ENCODE results near the gene PACRG. TPM values are rescaled to one million over a fixed set of nuclear protein-coding genes. Genes with fewer than 3 reads are reported as not detected.

Gene PACRG
- total and polyA plus RNA-seq, 2 of the 4 experiments (the other 2 are of a cell fraction), result not detected

DNA sequence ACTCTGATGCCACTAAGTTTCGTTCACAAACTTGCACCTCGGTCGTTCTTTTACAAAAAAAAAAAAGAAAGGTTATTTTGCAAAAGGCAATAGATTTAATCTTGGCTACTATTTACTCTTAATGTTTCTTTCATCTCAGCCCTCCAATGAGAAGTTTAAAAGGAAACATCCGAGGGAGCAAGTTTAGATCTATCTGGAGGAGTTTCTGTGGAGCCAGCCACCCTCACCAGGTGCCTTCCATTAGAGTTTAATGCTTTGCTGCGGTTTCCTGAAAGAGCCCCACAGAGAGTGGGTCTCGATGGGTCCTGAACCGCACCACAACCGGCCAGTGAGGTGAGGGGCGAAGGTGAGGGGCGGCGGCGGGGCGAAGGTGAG, 840 bp upstream of the PACRG start:
- H3K9me1 ChIP-seq (ENCODE audit: insufficient read depth, low read length), result no peaks in the 10 kb centered on the region
- DNase-seq (no peak), ATAC-seq (ENCODE audit: low read depth) (no peak; the same call in 1 of the 2 replicates)
- H3K36me3 ChIP-seq (ENCODE audit: control insufficient read depth, insufficient read depth, low read length), result no peaks in the 10 kb centered on the region
- H3K4me2 ChIP-seq (ENCODE audit: low read depth, low read length), result peak overlapping the region; percentile 63
- no TSS peak for BruUV-seq (replicated peaks)
- no peak overlapping the region for H3K23ac ChIP-seq (ENCODE audit: low read depth, low read length)
- peak overlapping the region; percentile 69 for H3K4me3 ChIP-seq (ENCODE audit: insufficient read depth, low read depth, low read length)
- no peak overlapping the region for H3K14ac ChIP-seq (replicated peaks; ENCODE audit: low read depth, low read length)
- no peak overlapping the region for H3K9ac ChIP-seq (ENCODE audit: low read depth, low read length)
- no peaks in the 10 kb centered on the region for H4K20me1 ChIP-seq (ENCODE audit: insufficient read depth, low read length)
- TF ChIP-seq RCOR1 (IDR thresholded peaks at IDR 0.05; ENCODE audit: insufficient replicate concordance, low read length) (no peak), SMC3 (IDR thresholded peaks at IDR 0.05; ENCODE audit: low read depth, low read length) (no peak), MAZ (IDR thresholded peaks at IDR 0.05; ENCODE audit: borderline replicate concordance, low read depth, low read length) (no peak), BHLHE40 (IDR thresholded peaks at IDR 0.05; ENCODE audit: low read depth, low read length) (no peak), MXI1 (IDR thresholded peaks at IDR 0.05; ENCODE audit: borderline replicate concordance, low read depth, low read length) (no peak), CEBPB (IDR thresholded peaks at IDR 0.05; ENCODE audit: low read depth, low read length) (no peak), FOS (IDR thresholded peaks at IDR 0.05; ENCODE audit: low read depth, low read length) (no peak), RAD21 (IDR thresholded peaks at IDR 0.05; ENCODE audit: low read length) (no peak), CHD1 (IDR thresholded peaks at IDR 0.05; ENCODE audit: low read depth, low read length) (no peak), MAFK (IDR thresholded peaks at IDR 0.05; ENCODE audit: low read depth, low read length) (no peak), POLR2A (IDR thresholded peaks at IDR 0.05; ENCODE audit: low read depth, low read length) (no peak)
- TF ChIP-seq, protein P1, sequence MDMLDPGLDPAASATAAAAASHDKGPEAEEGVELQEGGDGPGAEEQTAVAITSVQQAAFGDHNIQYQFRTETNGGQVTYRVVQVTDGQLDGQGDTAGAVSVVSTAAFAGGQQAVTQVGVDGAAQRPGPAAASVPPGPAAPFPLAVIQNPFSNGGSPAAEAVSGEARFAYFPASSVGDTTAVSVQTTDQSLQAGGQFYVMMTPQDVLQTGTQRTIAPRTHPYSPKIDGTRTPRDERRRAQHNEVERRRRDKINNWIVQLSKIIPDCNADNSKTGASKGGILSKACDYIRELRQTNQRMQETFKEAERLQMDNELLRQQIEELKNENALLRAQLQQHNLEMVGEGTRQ (IDR thresholded peaks at IDR 0.05; ENCODE audit: low read depth, low read length), result no peak
- TF ChIP-seq, protein P2, sequence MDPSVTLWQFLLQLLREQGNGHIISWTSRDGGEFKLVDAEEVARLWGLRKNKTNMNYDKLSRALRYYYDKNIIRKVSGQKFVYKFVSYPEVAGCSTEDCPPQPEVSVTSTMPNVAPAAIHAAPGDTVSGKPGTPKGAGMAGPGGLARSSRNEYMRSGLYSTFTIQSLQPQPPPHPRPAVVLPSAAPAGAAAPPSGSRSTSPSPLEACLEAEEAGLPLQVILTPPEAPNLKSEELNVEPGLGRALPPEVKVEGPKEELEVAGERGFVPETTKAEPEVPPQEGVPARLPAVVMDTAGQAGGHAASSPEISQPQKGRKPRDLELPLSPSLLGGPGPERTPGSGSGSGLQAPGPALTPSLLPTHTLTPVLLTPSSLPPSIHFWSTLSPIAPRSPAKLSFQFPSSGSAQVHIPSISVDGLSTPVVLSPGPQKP (IDR thresholded peaks at IDR 0.05; ENCODE audit: borderline replicate concordance, low read depth, low read length), result no peak
- TF ChIP-seq, protein P3, sequence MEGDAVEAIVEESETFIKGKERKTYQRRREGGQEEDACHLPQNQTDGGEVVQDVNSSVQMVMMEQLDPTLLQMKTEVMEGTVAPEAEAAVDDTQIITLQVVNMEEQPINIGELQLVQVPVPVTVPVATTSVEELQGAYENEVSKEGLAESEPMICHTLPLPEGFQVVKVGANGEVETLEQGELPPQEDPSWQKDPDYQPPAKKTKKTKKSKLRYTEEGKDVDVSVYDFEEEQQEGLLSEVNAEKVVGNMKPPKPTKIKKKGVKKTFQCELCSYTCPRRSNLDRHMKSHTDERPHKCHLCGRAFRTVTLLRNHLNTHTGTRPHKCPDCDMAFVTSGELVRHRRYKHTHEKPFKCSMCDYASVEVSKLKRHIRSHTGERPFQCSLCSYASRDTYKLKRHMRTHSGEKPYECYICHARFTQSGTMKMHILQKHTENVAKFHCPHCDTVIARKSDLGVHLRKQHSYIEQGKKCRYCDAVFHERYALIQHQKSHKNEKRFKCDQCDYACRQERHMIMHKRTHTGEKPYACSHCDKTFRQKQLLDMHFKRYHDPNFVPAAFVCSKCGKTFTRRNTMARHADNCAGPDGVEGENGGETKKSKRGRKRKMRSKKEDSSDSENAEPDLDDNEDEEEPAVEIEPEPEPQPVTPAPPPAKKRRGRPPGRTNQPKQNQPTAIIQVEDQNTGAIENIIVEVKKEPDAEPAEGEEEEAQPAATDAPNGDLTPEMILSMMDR (conservative IDR thresholded peaks at IDR 0.05; ENCODE audit: low read depth, low read length), result no peak
- in situ Hi-C loops (cut with MboI; ENCODE audit: low sequenced_read_pairs), result loop anchor here (25.0 kb wide), 1 partner anchor 1315 kb away; no protein-coding TSS in a partner anchor
- no peak overlapping the region for H4K8ac ChIP-seq (ENCODE audit: low read depth in 2 of 2, low read length in 2 of 2)
- H2AK9ac ChIP-seq (replicated peaks; ENCODE audit: low read depth, low read length, poor library complexity), result no peak overlapping the region
- H2AK5ac ChIP-seq (ENCODE audit: low read depth, low read length), result no peak overlapping the region
- no peak overlapping the region for H2BK5ac ChIP-seq (ENCODE audit: low read depth, low read length, poor library complexity, severe bottlenecking)
- peak overlapping the region; percentile 98 for H2AFZ ChIP-seq (replicated peaks; ENCODE audit: low read length, poor library complexity)
- H3K27me3 ChIP-seq (ENCODE audit: control insufficient read depth, insufficient read depth, low read length), result no peaks in the 10 kb centered on the region
- H3K18ac ChIP-seq (ENCODE audit: low read depth, low read length), result no peak overlapping the region
- no peaks in the 10 kb centered on the region for H3K4me1 ChIP-seq (ENCODE audit: control insufficient read depth, insufficient read depth, low read length)
- H3K9me3 ChIP-seq (ENCODE audit: control insufficient read depth, insufficient read depth, low read length), result no peaks in the 10 kb centered on the region
- POLR2A ChIA-PET (ENCODE audit: unreplicated experiment), result no interaction called here
- H3K79me1 ChIP-seq (ENCODE audit: low read depth in 1 of 2, low read length in 2 of 2), result no peaks in the 10 kb centered on the region
- no peak overlapping the region for H4K5ac ChIP-seq (ENCODE audit: low read depth, low read length)
- intact Hi-C loops (cut with micrococcal nuclease), result no loop called here
- no peak overlapping the region for H2BK20ac ChIP-seq (ENCODE audit: low read depth, low read length)
- H3K56ac ChIP-seq (ENCODE audit: extremely low read depth, insufficient read depth, low read length), result no peak overlapping the region
- dilution Hi-C loops (cut with HindIII; ENCODE audit: low sequenced_read_pairs, unreplicated experiment), result no loop called here
- H3K27ac ChIP-seq (ENCODE audit: insufficient read depth, low read length), result no peak overlapping the region
- no peak overlapping the region for H4K91ac ChIP-seq (ENCODE audit: insufficient read depth, low read depth, low read length)
- no peak overlapping the region for H2BK120ac ChIP-seq (ENCODE audit: low read depth, low read length)
- CTCF ChIA-PET, result no interaction called here
- H3K4ac ChIP-seq (ENCODE audit: low read depth, low read length), result no peak overlapping the region
- H2BK15ac ChIP-seq (ENCODE audit: low read depth, low read length), result no peak overlapping the region
- WGBS, 2 experiments (ENCODE audit: extremely low coverage in 2 of 2, insufficient read length in 1 of 2), result no CpG with 5 or more reads among the region's 13 CpGs
